HG02884 (cell line): ENCODE measurements around the gene SPRTN.
"Not testable (repeated sequence)": the region's sequence is repeated elsewhere in the genome, so short reads cannot be mapped to it uniquely, and the experiment has no call there.

ENCODE experiments used
- ATAC-seq: cut with Tn5 transposase; IDR thresholded peaks from one replicate; pipeline ENCODE4 v1.9.1; 2021; ENCODE audit warnings: mild to moderate bottlenecking, moderate library complexity; ENCODE audit not compliant: unreplicated experiment

SPRTN gene

DNA sequence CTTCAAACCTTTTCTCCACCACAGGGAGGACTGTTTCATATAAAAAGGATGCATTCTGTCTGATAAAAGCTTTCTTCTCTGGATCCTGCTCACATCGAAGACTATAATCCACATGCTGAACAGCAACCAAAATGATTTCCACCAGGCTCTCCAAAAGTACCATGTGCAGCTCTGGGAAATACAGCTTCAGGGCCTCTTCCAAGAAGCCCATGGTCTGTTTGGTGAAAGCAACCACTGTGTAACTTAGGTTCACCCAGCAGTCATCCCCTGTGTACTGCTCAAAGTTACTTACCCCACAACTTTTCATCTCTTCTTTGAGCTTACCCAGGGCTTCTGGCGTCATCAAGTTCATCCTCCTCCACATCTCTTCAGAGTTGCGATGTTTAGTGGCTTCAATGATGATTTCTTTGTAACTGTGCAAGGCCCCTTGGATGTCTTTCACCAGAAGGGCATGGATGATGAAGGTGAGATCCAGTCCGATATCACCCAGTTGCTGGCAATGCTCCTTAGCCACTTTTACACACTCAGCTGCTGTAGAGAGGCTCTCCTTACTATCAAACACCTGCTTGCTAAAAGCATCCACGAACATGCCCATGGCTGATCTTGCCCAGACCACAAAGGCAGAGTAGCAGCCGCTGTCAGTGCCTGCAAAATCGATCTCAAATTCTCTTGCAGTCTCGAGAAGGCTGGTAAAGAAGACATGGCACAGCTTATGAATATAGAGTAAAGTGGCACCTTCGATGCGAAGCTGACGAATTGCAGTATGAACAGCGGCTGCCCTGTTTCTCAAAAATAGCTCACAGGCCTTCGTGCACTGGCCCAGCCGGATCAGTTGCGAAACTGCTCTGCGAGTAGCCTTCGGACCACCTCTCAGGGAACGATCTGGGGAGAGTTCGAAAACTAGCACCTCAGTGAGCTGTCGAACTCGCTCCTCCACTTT is 2.2 kb upstream of the SPRTN start:
- no peak for ATAC-seq

DNA sequence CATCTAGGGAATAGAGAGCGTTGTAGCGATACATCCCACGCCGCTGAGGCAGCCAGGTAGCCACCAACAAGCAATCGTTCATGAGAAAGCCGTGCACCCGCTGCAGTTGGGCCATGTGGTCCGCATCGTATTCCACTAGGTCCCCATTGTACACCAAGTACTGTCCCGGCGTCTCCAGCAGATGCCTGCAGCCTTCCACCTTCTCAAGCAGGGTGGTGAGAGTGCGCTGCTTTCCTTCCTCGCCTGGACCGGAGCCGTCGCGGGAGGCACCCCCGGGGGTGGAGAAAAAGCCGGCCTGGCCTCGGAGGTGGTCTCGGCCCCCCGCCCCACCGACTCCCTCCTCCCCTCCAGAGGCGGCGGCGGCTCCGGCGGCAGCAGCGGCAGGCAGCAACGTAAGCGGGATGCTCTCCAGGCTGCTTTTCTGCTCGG is 1.0 kb upstream of the SPRTN start:
- ATAC-seq: peak; percentile 18

DNA sequence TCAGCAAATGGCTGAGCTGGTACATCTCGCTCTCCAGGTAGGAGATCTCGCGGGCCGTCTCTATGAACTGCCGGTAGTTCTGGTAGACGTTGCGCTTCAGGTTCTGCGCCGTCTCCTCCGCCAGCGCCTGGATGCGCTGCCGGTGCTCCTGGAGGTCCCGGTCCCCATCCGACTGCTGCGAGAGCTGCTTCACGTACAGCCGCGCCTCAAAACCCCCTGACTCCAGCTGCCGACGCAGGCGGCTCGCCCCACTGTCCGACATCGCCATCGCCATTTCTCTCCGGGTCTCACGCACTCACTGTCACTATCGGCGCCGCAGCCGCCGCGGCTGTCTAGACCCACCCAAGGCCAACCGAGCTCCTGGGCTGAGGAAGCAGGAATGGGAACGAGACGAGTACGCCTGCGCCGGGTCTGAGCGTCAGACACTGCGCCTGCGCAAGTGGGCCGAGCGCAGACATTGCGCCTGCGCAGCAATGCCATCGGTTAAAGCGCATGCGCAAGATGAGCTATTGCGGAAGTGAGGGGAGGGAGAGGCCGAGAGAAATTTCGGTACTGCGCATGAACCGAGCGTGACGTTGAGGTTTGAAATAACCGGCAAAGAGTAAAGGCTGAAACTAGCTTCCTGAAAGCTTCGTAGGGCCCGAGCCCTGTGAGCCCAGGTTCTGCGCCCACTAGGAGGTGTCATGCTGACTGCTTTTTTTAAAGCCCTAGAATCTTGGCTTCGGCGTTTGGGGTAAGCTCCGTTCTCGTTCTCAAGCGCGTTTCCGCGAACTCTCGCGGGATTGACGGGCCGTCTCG is 422 bp upstream of the SPRTN start, which contains the start of gene EXOC8:
Gene EXOC8, minus strand, starts transcription at position 381 of the 798 bp plus-strand sequence. Its CDS starts 107 bp downstream, at position 274.
- ATAC-seq: peak; percentile 63

DNA sequence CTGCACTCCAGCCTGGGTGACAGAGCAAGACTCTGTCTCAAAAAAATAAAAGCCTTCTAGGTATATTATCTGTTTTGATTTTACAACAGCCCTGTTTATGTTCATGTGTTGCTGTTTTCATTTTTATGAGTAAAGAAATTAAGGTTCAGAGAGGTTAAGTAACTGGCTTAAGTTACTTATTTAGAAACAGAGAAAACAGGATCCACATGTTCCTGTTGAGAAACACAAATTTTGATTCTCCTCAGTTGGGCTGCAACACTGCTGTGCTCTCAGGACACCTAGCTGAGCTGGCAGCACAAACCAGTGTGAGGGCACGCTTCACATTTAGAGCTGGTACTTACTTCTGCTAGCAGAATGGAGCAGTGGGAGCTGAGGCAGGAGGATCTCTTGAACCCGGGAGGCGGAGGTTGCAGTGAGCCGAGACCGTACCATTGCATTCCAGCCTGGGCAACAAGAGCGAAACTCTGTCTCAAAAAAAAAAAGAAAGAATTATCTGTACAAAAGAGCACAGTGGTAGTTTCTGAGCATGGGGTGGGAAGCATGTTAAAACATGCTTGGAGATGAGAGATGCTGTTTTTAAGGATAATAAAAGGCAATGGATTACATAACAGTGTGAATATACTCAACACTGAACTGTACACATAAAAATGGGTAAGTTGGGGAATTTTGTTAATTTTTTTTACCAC is 2.4 kb downstream of the SPRTN start:
- no peak for ATAC-seq

DNA sequence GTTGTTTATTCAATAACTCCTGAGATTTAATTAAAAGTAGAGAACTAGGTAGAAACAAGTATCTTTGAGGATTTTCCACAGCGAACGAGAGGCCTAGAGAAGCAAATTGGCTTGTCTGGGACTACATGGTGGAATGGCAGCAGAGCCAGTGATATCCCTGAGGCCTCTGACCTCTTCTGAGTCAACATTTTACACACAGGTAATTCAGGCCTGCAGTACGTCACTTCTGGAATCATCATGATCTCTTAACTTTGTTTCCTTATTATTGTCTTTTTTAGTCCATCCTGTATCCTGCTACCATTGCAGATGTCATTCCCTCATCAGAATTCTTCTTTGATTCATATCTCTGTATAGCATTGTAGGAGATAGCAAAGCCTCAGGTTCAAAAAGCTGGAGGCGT is 9.9 kb downstream of the SPRTN start:
- ATAC-seq: no peak

DNA sequence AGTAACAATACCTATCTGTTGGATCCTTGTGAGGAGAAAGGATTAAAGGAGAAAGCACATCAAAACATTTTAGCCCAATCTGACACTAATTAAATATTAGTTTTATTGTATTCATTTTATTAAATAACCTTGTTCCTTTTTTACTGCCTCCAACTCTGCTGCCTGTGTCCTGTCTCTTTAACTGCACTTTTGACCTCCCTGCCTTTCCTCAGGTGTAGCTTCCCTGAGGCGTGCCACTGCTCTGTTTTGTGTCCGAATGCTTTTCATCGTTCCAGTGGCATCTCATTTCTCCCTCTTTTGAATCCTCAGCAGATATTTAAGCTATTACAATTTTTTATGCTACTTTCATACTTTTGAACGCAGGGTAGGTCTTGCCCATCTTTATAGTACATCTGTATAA is 10.3 kb downstream of the SPRTN start:
- ATAC-seq: no peak

DNA sequence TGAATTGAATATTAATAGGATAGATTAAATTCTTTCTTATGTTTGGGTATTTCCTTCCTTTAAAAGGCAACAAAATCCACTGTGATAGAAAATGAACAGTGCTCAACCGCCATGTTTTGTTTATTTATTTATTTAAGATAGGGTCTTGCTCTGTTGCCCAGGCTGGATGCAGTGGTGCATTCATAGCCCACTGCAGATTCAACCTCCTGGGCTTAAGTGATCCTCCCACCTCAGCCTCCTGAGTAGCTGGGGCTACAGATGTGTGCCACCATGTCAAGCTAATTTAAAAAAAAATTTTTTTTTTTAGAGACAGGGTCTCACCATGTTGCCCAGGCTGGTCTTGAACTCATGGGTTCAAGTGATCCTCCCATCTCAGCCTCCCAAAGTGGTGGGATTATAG is 10.8 kb downstream of the SPRTN start:
- not testable (repeated sequence) for ATAC-seq

DNA sequence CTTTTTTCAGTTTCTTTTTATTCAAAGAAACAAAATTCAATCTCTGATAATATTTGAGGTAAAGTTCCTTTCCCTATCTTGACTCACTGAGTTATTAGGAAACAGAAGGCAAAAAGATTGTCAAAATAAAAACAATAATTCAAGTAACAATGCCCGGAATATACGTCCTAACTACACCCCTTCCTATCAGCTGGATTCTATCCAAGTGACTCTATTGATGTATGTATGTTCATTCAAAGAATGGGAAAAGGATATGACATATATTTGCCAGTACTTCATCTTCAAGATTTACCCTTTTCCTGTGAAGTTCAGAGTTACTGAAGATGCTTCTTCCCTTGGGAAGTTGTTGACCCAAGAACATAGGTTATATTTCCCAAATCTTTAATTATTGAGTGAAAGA is 13.7 kb downstream of the SPRTN start:
- ATAC-seq: no peak

DNA sequence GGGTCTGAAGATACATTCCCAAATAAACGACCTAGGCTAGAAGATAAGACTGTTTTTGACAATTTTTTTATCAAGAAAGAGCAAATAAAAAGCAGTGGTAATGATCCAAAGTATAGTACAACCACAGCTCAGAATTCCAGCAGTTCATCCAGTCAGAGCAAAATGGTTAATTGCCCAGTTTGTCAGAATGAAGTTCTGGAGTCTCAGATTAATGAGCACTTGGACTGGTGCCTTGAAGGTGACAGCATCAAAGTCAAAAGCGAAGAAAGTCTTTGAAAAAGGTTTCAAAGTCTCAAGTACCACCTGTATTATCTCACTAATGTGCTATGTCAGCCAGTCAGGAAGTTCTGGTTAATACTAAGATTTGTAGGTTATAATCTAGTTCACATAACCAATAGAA is 15.0 kb downstream of the SPRTN start:
- no peak for ATAC-seq

DNA sequence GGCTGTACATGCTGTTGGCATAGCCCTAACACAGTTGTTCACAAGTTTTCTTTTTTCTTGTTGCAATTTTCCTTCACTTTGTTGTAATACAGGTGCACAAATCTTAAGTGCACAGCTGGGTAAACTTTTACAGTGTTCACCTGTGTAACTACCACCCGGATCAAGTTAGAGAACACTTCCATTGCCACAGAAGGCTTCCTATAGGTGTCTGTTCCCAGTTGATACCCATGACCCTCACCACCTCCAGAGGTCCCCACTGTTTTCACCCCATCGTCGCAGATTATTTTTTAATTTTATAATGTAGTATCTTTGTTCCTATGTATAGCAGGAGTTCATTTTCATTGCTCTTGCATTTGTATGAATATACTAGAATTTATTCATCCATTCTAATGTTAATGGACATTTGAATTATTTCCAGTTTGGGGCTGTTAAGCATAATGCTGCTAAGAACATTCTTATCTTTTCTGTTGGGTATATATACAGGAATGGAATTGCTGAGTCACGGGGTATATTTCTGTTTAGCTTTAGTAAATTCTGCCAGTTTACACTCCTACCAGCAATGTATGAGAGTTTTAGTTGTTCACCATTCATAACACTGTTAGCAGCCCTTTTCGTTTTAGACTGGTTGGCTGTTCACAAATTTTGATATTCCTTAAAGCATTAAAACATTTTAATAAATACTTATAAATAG is 16.4 kb downstream of the SPRTN start:
- no peak for ATAC-seq

DNA sequence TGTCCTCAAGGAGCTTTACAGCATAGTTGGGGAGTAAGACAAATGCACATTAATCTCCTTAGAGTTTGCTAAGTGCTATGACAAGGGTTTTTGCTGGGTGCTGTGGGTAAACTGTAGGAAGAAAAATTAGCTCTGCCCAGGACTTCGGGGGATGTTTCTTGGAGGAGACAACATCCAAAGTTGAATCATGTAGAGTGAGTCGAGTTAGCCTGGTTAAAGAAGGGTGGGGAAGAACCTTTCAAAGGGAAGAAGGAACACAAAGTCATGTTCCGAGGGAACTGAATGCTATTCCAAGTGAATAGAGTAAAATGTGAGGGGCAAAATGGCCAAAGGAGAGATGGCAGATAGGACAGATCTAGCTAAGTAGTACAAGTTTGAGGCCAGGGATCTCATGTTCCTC is 17.1 kb downstream of the SPRTN start:
- no peak for ATAC-seq

DNA sequence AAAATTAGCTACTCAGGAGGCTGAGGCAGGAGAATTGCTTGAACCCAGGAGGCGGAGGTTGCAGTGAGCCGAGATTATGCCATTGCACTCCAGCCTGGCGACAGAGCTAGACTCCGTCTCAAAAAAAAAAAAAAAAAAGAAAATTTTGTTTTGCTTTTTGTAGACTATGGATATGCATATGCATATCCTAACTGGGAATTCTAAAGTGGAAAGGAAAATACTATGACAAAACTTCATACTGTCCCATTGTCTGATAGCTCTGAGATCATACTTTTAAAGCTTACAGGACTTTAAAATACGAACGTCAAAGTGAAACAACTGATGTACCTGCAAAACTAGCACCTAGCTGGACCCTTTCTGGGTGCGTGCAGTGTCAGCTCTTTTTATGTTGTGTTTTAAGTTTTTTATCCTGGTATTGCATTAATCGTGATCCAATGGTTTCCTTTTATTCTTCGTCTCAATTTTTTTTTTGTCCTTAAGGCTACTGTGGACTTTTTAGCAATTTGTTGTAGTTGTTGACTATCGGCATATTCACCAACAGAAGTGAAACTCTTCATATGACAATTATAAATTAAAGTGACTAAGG is 19.2 kb downstream of the SPRTN start:
- no peak for ATAC-seq

DNA sequence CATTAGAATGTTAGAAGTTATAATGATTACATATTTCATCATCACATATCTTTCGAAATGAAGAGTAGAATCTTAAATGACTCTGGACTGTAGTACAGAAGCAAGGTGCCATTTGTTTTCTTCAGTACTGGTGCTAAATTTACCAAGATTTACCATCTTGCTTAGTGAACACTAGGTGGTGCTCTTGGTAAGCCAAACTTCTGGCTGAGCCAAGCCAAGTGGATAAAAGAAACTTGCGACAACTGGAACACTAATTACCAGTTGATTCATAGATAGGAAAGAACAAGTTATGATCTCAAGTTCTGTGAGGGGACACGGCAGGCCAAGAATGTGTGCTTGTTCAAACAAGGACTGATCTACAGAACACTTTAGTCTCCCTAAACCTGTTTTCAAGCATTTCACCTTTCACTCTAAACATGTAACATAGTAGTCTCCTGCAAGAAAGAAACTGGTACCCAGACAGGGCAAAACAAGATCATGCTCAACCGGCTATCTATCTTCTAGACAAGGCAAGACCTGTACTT is 19.8 kb downstream of the SPRTN start:
- ATAC-seq: peak; percentile 68

DNA sequence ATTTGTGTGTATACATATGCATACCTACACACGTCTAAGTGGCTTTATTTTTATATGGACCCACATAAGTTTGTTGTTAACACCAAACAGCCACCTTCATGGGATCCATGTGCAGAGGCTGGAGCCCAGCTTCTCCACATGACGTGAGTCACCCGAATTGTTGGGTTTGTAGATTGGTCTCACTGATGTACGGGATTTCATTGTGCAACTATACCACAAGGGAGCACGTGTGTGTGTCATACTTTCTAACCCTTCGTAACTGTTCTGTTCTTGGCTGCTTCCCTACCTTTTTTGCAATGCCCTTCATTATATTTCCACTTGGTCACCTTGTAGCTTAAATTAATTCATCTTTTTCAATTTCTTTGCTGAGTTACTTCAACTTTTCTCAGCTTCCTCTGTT is 21.0 kb downstream of the SPRTN start:
- no peak for ATAC-seq

DNA sequence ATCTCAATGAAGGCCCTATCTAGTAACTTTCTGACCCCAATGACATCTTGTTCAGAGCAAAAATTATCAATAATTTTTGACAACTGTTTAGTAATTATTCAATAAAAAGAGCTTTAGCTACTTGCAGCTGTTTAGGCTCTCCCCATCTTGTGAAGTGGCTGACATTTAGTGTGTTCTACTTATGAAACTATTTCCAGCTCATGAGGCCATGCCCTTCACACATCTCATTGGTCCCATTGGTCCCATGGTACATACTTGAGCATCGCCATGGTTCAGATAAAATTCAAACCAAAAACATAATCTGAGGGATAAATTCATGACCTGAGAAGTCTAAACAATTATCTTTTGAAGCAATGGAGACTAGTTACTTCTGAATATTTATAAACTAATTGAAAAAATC is 24.2 kb downstream of the SPRTN start:
- ATAC-seq: no peak

DNA sequence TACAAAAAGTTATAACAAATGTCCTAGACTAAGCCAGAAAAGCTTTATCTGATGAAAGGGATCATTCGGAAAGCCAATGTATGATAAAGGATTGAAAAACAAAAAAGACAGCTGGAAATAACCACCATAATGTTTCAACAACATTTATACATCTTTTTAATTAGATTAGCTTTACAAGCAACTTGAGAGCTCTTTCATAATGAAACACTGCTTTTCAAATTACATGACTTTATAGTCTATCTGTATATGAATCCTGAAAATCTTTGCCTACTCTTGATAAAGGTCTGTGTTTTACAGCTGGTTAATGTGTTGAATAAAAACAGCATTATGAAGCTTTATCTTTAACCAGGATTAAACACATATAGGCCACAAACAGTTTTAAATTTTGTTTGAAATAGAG is 25.5 kb downstream of the SPRTN start:
- ATAC-seq: no peak

DNA sequence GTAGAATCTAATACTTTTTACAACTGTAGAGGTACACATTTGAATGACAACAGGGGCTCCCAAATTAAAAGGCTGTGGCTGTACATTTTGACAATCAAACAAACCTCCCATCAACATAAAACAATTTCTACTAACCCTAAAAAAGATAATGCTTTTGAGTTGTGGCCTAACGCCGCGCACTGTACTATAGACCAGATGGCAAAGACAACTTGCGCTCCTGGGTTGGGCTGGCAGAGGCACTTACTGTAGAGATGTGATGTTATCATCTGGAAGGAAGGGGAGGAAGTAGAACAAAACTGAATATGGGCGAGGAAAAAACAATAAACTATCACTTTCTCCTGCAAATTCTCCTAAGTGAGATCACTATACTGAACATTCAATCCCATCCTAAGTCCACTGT is 26.1 kb downstream of the SPRTN start:
- no peak for ATAC-seq

DNA sequence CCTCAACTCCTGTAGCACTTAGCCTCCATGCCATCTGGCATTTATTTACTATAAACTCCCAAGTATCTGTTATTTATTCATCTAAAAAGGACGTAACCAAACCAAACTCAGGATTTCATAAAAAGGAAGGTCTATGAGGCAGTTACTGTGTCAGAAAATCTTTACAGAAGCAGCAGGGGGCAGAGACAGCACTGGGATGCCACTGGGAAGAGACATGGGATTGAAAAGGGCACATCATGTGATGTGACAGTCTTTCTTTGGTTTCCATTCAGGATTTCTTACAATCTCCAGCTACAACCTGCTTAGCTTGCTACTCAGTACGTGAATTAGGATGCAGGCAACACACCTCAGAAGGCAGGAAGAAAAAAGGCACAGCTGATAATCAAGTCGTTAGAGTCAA is 31.2 kb downstream of the SPRTN start:
- ATAC-seq: no peak

DNA sequence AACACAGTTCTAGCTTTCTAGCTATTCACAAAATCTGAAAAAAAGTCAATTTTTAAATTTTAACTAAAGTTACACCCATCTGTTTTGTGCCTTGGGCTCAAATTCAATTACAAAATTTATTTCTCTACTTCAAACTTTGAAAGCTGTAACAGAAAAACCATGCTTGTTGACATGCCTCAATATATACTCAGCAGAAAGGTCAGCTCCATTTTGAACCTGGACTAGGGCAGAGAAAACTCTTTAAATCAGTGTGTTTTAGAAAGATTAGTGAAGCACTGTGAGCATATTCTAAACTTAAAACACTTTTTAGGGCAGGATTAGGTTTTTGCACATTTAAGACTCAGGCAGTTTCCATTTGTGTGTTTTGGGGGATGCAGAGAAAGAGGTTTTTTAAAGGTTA is 34.4 kb downstream of the SPRTN start:
- ATAC-seq: no peak

DNA sequence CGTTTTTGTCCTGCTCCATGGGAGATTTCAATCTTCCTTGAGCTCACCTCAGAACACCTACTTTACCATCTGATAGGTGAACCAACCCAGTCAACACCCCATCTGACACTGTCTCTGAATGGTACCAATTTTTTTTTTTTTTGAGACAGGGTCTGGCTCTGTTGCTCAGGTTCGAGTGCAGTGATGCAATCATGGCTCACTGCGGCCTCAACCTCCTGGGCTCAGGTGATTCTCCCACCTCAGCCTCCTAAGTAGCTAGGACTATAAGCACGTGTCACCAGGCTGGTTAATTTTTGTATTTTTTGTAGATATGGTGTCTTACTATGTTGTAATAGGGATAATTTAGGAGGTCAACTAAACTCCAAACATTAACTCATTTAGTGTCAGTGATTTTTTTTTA is 36.3 kb downstream of the SPRTN start:
- ATAC-seq: no peak
